ENCODE results near the gene OR10H4.

DNA sequence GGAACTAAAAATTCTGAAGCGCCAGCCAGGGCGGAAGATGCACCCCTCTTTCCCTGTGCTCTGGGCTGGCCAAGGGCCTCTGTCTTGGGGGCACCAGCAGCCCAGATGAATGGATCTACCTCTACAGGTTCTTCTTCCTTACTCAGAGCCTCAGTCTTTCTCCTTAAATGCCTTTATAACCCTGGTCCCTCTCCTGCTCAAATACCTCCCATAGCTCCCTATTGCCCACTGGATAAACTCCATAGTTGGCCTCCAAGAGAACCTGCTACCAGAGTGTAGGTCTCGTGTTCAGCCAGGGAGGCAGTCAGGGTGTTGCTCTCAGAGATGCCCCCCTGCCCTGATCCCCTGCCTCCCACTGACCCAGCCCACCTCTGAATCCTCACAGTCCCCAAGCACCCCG is 30.5 kb downstream of the OR10H4 start:
- TF ChIP-seq, protein P1, sequence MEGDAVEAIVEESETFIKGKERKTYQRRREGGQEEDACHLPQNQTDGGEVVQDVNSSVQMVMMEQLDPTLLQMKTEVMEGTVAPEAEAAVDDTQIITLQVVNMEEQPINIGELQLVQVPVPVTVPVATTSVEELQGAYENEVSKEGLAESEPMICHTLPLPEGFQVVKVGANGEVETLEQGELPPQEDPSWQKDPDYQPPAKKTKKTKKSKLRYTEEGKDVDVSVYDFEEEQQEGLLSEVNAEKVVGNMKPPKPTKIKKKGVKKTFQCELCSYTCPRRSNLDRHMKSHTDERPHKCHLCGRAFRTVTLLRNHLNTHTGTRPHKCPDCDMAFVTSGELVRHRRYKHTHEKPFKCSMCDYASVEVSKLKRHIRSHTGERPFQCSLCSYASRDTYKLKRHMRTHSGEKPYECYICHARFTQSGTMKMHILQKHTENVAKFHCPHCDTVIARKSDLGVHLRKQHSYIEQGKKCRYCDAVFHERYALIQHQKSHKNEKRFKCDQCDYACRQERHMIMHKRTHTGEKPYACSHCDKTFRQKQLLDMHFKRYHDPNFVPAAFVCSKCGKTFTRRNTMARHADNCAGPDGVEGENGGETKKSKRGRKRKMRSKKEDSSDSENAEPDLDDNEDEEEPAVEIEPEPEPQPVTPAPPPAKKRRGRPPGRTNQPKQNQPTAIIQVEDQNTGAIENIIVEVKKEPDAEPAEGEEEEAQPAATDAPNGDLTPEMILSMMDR (IDR thresholded peaks at IDR 0.05): no peak
- no peak for TF ChIP-seq NR3C1 (IDR thresholded peaks at IDR 0.05)
